Thoracic aorta (tissue), 2 donors: ENCODE data around the gene MICU1. TPM values are rescaled to one million over a fixed set of nuclear protein-coding genes. Genes with fewer than 3 reads are reported as not detected.

Experiments
- ATAC-seq: fragments of 150-250 bp; one replicate; pipeline ENCODE4 v1.8.0; 2017; ENCODE audit warnings: low read depth; ENCODE audit not compliant: insufficient number of reproducible peaks, low FRiP score
- DNase-seq: peaks from one replicate; pipeline ENCODE4 v3.0.0-alpha.2; 2020; ENCODE audit warnings: low spot score
- H3K27ac ChIP-seq, 2 donors: fragments of 200-600 bp; sonication (generic); 1 replicate in 1 of 2; 2 replicates in 1 of 2; pipeline ENCODE4 v1.5.1; 2016; ENCODE audit warnings: mild to moderate bottlenecking in 2 of 2, moderate library complexity in 2 of 2
- H3K27me3 ChIP-seq: fragments of 200-600 bp; sonication (generic); replicated peaks from 2 replicates; pipeline ENCODE4 v1.6.0; 2016; ENCODE audit warnings: mild to moderate bottlenecking; ENCODE audit not compliant: insufficient read depth
- H3K36me3 ChIP-seq: fragments of 200-600 bp; sonication (generic); one replicate; pipeline ENCODE4 v1.5.1; 2016
- H3K4me1 ChIP-seq, 2 donors: fragments of 200-600 bp; sonication (generic); 1 replicate in 1 of 2; 2 replicates in 1 of 2; pipeline versions ENCODE4 v1.5.1 to v1.6.0; 2016; ENCODE audit warnings: low read depth in 2 of 2, mild to moderate bottlenecking in 1 of 2; ENCODE audit not compliant: control insufficient read depth in 1 of 2
- H3K4me3 ChIP-seq: fragments of 200-600 bp; sonication (generic); 2 replicates; pipeline ENCODE4 v1.5.1; 2016; ENCODE audit warnings: mild to moderate bottlenecking
- H3K9me3 ChIP-seq: fragments of 200-600 bp; sonication (generic); 2 replicates; pipeline ENCODE4 v1.5.1; 2016
- total RNA-seq, 2 donors: library from RNA; depleted of rRNA; stranded (reverse); fragments of >200 nt; gene quantifications; one replicate each; pipeline versions ENCODE4 v1.1.0 to v1.2.3, GENCODE V29; 2016
- TF ChIP-seq, protein P1 (sequence below): fragments of 200-600 bp; sonication (generic); IDR thresholded peaks from one replicate; pipeline ENCODE4 v1.5.1; 2019; ENCODE audit warnings: antibody characterized with exemption

Gene MICU1
- total RNA-seq, 2 donors from 2014 or later = 37.4 to 63.5 TPM

GRCh38 chr10:72323771-72324191, 302.1 kb downstream of the MICU1 start:
- TF ChIP-seq, protein P1, sequence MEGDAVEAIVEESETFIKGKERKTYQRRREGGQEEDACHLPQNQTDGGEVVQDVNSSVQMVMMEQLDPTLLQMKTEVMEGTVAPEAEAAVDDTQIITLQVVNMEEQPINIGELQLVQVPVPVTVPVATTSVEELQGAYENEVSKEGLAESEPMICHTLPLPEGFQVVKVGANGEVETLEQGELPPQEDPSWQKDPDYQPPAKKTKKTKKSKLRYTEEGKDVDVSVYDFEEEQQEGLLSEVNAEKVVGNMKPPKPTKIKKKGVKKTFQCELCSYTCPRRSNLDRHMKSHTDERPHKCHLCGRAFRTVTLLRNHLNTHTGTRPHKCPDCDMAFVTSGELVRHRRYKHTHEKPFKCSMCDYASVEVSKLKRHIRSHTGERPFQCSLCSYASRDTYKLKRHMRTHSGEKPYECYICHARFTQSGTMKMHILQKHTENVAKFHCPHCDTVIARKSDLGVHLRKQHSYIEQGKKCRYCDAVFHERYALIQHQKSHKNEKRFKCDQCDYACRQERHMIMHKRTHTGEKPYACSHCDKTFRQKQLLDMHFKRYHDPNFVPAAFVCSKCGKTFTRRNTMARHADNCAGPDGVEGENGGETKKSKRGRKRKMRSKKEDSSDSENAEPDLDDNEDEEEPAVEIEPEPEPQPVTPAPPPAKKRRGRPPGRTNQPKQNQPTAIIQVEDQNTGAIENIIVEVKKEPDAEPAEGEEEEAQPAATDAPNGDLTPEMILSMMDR = no peak
- H3K36me3 ChIP-seq = no peaks in the 10 kb centered on the region
- DNase-seq (no peak), ATAC-seq (no peak)
- no peak overlapping the region for H3K4me3 ChIP-seq
- no peaks in the 10 kb centered on the region for H3K27me3 ChIP-seq
- H3K27ac ChIP-seq = no peak overlapping the region
- peaks cover 38 to 52% of the 10 kb centered on the region in 2 donors for H3K4me1 ChIP-seq
- no peaks in the 10 kb centered on the region for H3K9me3 ChIP-seq

GRCh38 chr10:72323108-72323749, 302.6 kb downstream of the MICU1 start:
- Histone ChIP-seq H3K27me3 (no peaks in the 10 kb centered on the region), H3K36me3 (no peaks in the 10 kb centered on the region), H3K9me3 (no peaks in the 10 kb centered on the region), H3K27ac (no peak overlapping the region), H3K4me1 (peaks cover 34 to 48% of the 10 kb centered on the region in 2 donors), H3K4me3 (no peak overlapping the region)
- DNase-seq (no peak), ATAC-seq (no peak)
- TF ChIP-seq, protein P1 = no peak

DNA sequence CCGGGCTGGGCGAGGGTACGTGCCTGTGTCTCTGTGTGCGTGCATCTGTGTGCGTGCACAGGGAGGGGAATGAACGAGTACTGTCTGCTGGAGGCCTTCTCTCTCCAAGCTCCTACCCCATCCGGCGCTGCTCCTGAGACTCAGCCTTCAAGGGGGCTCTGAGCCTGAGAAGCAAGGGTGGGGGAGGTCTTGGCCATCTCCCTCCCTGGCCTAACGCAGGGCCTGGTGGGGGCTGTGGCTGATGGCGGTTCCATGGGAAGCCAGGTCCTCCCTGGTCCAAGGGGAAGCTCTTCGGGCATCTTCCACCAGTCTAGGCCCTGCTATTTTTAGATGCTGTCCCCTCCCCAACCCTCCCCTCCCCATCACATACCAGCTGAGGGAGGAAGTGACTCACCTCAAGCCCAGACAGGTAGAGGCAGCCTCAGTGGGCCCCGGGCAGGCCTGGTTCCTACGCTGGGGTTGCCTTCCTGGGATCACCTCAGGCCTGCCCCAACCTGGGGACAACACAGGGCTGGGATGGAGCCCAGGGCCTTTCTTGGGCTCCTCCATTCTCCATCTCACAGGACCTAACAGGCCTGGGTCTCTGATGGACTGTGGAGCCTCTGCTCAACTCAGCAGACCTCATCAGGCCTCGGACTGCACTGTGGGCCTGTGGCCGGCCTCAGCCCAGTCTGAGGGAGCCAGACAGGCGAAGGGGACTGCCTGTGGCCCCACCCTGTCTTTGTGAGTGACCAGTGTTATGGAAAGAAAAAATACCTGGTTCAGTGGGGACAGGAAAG, 303.4 kb downstream of the MICU1 start:
- Histone ChIP-seq H3K4me3 (no peak overlapping the region), H3K9me3 (no peaks in the 10 kb centered on the region), H3K4me1 (peaks cover 30 to 41% of the 10 kb centered on the region in 2 donors), H3K27me3 (no peaks in the 10 kb centered on the region), H3K27ac (no peak overlapping the region), H3K36me3 (no peaks in the 10 kb centered on the region)
- DNase-seq (no peak), ATAC-seq (no peak)
- TF ChIP-seq, protein P1 = no peak

DNA sequence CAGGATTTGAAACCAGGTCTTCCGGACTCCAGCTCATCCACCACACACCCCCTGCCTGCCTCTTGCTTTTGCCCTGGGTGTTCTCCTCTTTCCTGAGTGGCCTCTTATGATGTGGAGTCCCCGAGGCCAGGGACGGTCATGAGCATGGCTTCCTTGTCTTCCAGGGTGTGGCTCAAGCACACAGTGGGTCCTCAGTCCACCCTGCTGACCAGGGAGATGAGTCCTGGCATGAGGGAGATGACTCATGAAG, 303.9 kb downstream of the MICU1 start:
- Histone ChIP-seq H3K27ac (no peak overlapping the region), H3K4me1 (peaks cover 30 to 42% of the 10 kb centered on the region in 2 donors), H3K36me3 (no peaks in the 10 kb centered on the region), H3K27me3 (no peaks in the 10 kb centered on the region), H3K4me3 (no peak overlapping the region), H3K9me3 (no peaks in the 10 kb centered on the region)
- DNase-seq (no peak), ATAC-seq (no peak)
- TF ChIP-seq, protein P1 = no peak

DNA sequence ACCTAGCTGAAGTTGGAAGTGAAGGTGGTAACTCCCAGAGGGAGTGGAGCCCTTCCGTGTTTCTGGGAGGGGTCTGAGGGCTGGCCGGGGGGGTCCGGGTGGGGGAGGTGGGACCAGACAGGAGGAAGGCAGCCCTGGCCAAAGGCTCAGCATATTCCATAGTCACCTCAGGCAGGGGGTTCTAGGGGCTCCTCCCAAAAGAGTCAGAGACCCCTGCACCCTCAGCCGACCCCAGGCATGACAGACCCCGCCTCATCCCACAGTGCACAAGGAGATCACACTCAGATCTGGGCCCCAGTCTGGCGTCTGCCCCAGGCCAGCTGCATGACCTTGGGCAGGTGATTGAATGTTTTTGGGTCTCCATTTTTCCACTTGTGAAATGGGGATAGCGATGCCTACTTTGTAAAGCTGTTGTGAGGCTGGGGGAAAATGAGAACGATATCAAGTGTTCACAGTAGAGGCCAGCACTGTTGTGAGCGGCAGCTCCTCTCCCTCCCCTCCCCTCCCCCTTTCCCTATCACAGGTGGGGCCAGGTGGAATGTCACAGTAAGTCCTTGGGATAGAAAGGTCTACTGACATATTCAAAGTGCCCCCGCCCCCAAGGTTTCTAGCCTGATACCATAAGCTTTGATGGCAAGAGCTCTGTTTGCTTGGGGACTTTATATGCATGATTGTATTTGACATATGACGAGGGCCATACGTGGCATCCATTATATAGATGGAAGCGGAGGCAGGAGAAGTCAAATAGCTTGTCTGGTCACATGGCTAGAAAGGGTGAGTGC, 304.4 kb downstream of the MICU1 start:
- no peak for ATAC-seq
- TF ChIP-seq, protein P1 = no peak
- Histone ChIP-seq H3K27me3 (no peaks in the 10 kb centered on the region), H3K4me1 (peaks cover 33 to 47% of the 10 kb centered on the region in 2 donors), H3K9me3 (no peaks in the 10 kb centered on the region), H3K4me3 (no peak overlapping the region), H3K36me3 (no peaks in the 10 kb centered on the region), H3K27ac (peak overlapping the region; percentile 75 to 76)
- DNase-seq = no peak
